ENCODE results near the gene ATP2B3. TPM values are rescaled to one million over a fixed set of nuclear protein-coding genes. Genes with fewer than 3 reads are reported as not detected.

Gene ATP2B3
- total and polyA plus RNA-seq, 2 experiments from 2014 or later = 0.21 to 0.42 TPM

GRCh38 chrX:153539979-153540358, 22.5 kb downstream of the ATP2B3 start:
- H3K4me3 ChIP-seq = no peak overlapping the region
- no peak for DNase-seq (ENCODE audit: low read depth in 1 of 2, low spot score in 1 of 2)
- no peaks in the 10 kb centered on the region for H3K27me3 ChIP-seq
- no peak for TF ChIP-seq CTCF (IDR thresholded peaks at IDR 0.05; ENCODE audit: low read depth, low read length)
- H3K9me3 ChIP-seq (ENCODE audit: low read depth) = no peaks in the 10 kb centered on the region
- H3K4me1 ChIP-seq (ENCODE audit: low read depth) = no peaks in the 10 kb centered on the region
- H3K27ac ChIP-seq = no peak overlapping the region
- no peaks in the 10 kb centered on the region for H3K36me3 ChIP-seq

- no peak for DNase-seq (ENCODE audit: low read depth in 1 of 2, low spot score in 1 of 2)
- Histone ChIP-seq H3K9me3 (ENCODE audit: low read depth) (no peaks in the 10 kb centered on the region), H3K4me3 (no peak overlapping the region), H3K27me3 (no peaks in the 10 kb centered on the region), H3K4me1 (ENCODE audit: low read depth) (no peaks in the 10 kb centered on the region), H3K27ac (no peak overlapping the region), H3K36me3 (no peaks in the 10 kb centered on the region)
- TF ChIP-seq CTCF (IDR thresholded peaks at IDR 0.05; ENCODE audit: low read depth, low read length) = no peak
These were observed 27.3 kb downstream of the ATP2B3 start for GRCh38 chrX:153544727-153545126.

GRCh38 chrX:153546386-153546785, 28.9 kb downstream of the ATP2B3 start:
- H3K9me3 ChIP-seq (ENCODE audit: low read depth) = no peaks in the 10 kb centered on the region
- no peaks in the 10 kb centered on the region for H3K4me1 ChIP-seq (ENCODE audit: low read depth)
- TF ChIP-seq CTCF (IDR thresholded peaks at IDR 0.05; ENCODE audit: low read depth, low read length) = no peak
- no peak for DNase-seq (ENCODE audit: low read depth in 1 of 2, low spot score in 1 of 2)
- no peaks in the 10 kb centered on the region for H3K27me3 ChIP-seq
- H3K4me3 ChIP-seq = no peak overlapping the region
- no peaks in the 10 kb centered on the region for H3K36me3 ChIP-seq
- no peak overlapping the region for H3K27ac ChIP-seq

GRCh38 chrX:153547195-153547594, 29.8 kb downstream of the ATP2B3 start:
- no peak for TF ChIP-seq CTCF (IDR thresholded peaks at IDR 0.05; ENCODE audit: low read depth, low read length)
- no peaks in the 10 kb centered on the region for H3K36me3 ChIP-seq
- no peak overlapping the region for H3K27ac ChIP-seq
- no peak for DNase-seq (ENCODE audit: low read depth in 1 of 2, low spot score in 1 of 2)
- H3K9me3 ChIP-seq (ENCODE audit: low read depth) = no peaks in the 10 kb centered on the region
- no peak overlapping the region for H3K4me3 ChIP-seq
- no peaks in the 10 kb centered on the region for H3K27me3 ChIP-seq
- H3K4me1 ChIP-seq (ENCODE audit: low read depth) = no peaks in the 10 kb centered on the region

DNA sequence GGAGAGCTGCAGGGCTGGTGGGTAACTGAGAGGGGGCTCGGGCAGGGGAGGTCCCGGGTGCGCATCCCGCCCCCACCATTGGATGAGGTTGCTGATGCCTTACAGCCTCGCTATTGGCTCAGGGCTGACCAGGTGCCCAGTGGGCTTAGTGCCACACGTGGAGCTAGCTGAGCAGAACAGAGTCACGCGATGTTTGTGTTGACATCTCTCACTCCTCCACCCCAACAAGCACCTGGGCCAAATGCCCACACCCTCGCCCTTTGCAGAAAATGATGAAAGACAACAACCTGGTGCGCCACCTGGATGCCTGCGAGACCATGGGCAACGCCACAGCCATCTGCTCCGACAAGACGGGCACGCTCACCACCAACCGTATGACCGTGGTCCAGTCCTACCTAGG, 31.8 kb downstream of the ATP2B3 start:
- Histone ChIP-seq H3K9me3 (ENCODE audit: low read depth) (no peaks in the 10 kb centered on the region), H3K36me3 (no peaks in the 10 kb centered on the region), H3K4me3 (no peak overlapping the region), H3K27ac (no peak overlapping the region), H3K4me1 (ENCODE audit: low read depth) (no peaks in the 10 kb centered on the region), H3K27me3 (no peaks in the 10 kb centered on the region)
- DNase-seq (ENCODE audit: low read depth in 1 of 2, low spot score in 1 of 2) = no peak
- TF ChIP-seq CTCF (IDR thresholded peaks at IDR 0.05; ENCODE audit: low read depth, low read length) = no peak

- TF ChIP-seq CTCF (IDR thresholded peaks at IDR 0.05; ENCODE audit: low read depth, low read length) = no peak
- H3K27ac ChIP-seq = no peak overlapping the region
- DNase-seq (ENCODE audit: low read depth in 1 of 2, low spot score in 1 of 2) = no peak
- no peaks in the 10 kb centered on the region for H3K9me3 ChIP-seq (ENCODE audit: low read depth)
- H3K4me1 ChIP-seq (ENCODE audit: low read depth) = no peaks in the 10 kb centered on the region
- no peak overlapping the region for H3K4me3 ChIP-seq
- no peaks in the 10 kb centered on the region for H3K36me3 ChIP-seq
- no peaks in the 10 kb centered on the region for H3K27me3 ChIP-seq
These were observed 32.4 kb downstream of the ATP2B3 start for GRCh38 chrX:153549807-153550206.
